BE2C (cell line): Measurements from ENCODE around the gene ZNRF4.

ENCODE experiments used
- DNase-seq: peaks from one replicate; pipeline ENCODE4 v3.0.0-alpha.2; 2020
- H3K27me3 ChIP-seq: fragments of 250-450 bp; sonication (Bioruptor Pico); 2 replicates; pipeline ENCODE4 v1.5.1; 2020; ENCODE audit warnings: mild to moderate bottlenecking
- H3K36me3 ChIP-seq: fragments of 250-450 bp; sonication (Bioruptor Pico); 2 replicates; pipeline ENCODE4 v1.5.1; 2020; ENCODE audit warnings: mild to moderate bottlenecking
- H3K4me1 ChIP-seq: fragments of 250-450 bp; sonication (Bioruptor Pico); 2 replicates; pipeline ENCODE4 v1.5.1; 2020
- H3K4me3 ChIP-seq: 2 replicates; pipeline ENCODE4 v1.5.1; 2011; ENCODE audit warnings: low read depth, low read length
- H3K9me3 ChIP-seq: fragments of 250-450 bp; sonication (Bioruptor Pico); 2 replicates; pipeline ENCODE4 v1.5.1; 2020
- TF ChIP-seq, protein P1 (sequence below): IDR thresholded peaks from 2 replicates; pipeline ENCODE4 v1.5.1; 2012; ENCODE audit warnings: mild to moderate bottlenecking, low read depth, low read length

Gene ZNRF4

DNA sequence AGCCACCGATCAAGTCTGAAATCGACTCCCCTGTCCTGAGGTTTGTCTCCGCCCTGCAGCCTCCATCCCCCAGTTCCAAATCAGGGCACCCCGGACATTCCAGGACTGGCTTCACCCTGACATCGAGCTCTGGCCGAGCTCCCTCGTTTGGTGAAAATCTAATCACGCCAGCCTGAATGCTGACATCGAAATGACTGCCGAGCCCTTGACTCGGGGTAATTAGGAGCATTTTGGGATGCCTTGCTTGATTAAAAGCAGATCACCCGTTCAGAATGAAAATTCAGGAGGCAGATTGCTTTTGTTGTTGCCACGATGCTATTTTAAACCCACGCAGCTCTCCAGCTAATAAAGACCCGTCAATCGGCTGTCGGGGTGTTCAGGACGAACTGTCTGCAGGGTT lies 34.3 kb downstream of the ZNRF4 start:
- no peak overlapping the region for H3K4me3 ChIP-seq
- DNase-seq: no peak
- peaks cover 2% of the 10 kb centered on the region; the same call in 1 of the 2 replicates for H3K27me3 ChIP-seq
- TF ChIP-seq, protein P1, sequence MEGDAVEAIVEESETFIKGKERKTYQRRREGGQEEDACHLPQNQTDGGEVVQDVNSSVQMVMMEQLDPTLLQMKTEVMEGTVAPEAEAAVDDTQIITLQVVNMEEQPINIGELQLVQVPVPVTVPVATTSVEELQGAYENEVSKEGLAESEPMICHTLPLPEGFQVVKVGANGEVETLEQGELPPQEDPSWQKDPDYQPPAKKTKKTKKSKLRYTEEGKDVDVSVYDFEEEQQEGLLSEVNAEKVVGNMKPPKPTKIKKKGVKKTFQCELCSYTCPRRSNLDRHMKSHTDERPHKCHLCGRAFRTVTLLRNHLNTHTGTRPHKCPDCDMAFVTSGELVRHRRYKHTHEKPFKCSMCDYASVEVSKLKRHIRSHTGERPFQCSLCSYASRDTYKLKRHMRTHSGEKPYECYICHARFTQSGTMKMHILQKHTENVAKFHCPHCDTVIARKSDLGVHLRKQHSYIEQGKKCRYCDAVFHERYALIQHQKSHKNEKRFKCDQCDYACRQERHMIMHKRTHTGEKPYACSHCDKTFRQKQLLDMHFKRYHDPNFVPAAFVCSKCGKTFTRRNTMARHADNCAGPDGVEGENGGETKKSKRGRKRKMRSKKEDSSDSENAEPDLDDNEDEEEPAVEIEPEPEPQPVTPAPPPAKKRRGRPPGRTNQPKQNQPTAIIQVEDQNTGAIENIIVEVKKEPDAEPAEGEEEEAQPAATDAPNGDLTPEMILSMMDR: no peak
- H3K9me3 ChIP-seq: no peaks in the 10 kb centered on the region; the same call in 1 of the 2 replicates
- no peaks in the 10 kb centered on the region for H3K4me1 ChIP-seq
- H3K36me3 ChIP-seq: no peaks in the 10 kb centered on the region

- H3K4me1 ChIP-seq: no peaks in the 10 kb centered on the region
- no peaks in the 10 kb centered on the region for H3K9me3 ChIP-seq
- DNase-seq: no peak
- no peaks in the 10 kb centered on the region for H3K36me3 ChIP-seq
- no peak overlapping the region for H3K4me3 ChIP-seq
- H3K27me3 ChIP-seq: peaks cover 2% of the 10 kb centered on the region; the same call in 1 of the 2 replicates
- TF ChIP-seq, protein P1: no peak
Observed at GRCh38 chr19:5491565-5491964, 36.3 kb downstream of the ZNRF4 start.

DNA sequence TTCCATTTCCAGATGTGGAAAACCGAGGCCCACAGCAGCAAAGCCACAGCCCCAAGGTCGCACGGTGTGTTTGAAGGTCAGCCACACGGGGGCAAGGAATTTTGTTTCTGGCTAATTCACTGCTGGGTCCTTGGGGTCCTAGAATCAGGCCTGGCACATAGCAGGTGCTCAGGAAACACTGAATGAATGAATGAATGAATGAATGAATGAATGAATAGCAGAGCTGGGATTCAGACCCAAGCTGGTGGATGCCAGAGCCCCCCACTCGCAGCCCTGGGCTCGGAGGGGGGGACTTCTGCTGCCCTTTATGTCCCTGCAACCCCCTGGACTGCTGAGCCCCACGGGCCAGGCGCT lies 37.0 kb downstream of the ZNRF4 start:
- Histone ChIP-seq H3K9me3 (no peaks in the 10 kb centered on the region), H3K4me1 (no peaks in the 10 kb centered on the region), H3K36me3 (no peaks in the 10 kb centered on the region), H3K4me3 (no peak overlapping the region), H3K27me3 (peaks cover under 1% of the 10 kb centered on the region; the same call in 1 of the 2 replicates)
- DNase-seq: no peak
- TF ChIP-seq, protein P1: no peak

- no peaks in the 10 kb centered on the region for H3K4me1 ChIP-seq
- H3K4me3 ChIP-seq: no peak overlapping the region
- no peaks in the 10 kb centered on the region for H3K9me3 ChIP-seq
- TF ChIP-seq, protein P1: no peak
- no peaks in the 10 kb centered on the region for H3K36me3 ChIP-seq
- no peak for DNase-seq
- no peaks in the 10 kb centered on the region; the same call in 1 of the 2 replicates for H3K27me3 ChIP-seq
Observed at GRCh38 chr19:5492635-5493409, 37.6 kb downstream of the ZNRF4 start.

GRCh38 chr19:5494773-5495172 lies 39.6 kb downstream of the ZNRF4 start:
- TF ChIP-seq, protein P1: no peak
- no peaks in the 10 kb centered on the region; the same call in 1 of the 2 replicates for H3K27me3 ChIP-seq
- peaks cover 4% of the 10 kb centered on the region; the same call in 1 of the 2 replicates for H3K9me3 ChIP-seq

DNA sequence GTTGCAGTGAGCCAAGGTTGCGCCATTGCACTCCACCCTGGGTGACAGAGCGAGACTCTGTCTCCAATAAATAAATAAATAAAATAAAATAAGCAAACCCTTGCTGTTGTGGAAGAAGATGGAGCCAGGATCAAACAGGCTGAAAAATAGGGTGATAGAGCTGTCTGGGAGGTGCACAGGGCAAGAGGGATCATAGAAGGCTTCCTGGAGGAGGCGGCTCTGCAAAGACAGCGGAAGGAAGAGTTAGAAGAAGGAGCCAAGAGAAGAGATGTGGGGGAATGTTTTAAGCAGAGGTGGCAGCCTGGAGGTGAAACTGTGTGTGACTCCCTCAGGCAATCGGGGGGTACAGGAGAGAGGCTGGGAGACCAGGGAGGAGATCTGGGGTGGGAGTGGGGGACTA lies 40.6 kb downstream of the ZNRF4 start:
- H3K36me3 ChIP-seq: no peaks in the 10 kb centered on the region
- DNase-seq: no peak
- H3K9me3 ChIP-seq: peaks cover 4% of the 10 kb centered on the region; the same call in 1 of the 2 replicates
- TF ChIP-seq, protein P1: no peak
- H3K27me3 ChIP-seq: no peaks in the 10 kb centered on the region
- H3K4me1 ChIP-seq: no peaks in the 10 kb centered on the region
- H3K4me3 ChIP-seq: no peak overlapping the region

More at GRCh38 chr19:5494773-5495172, 39.6 kb downstream of the ZNRF4 start:
- H3K4me1 ChIP-seq: no peaks in the 10 kb centered on the region
- no peaks in the 10 kb centered on the region for H3K36me3 ChIP-seq
- no peak for DNase-seq
- H3K4me3 ChIP-seq: no peak overlapping the region
